NOMO-1 treated with dmso at 0.1 percent for 144 hours (cell line): ENCODE measurements around the gene MRPL44.
A peak's percentile ranks its signal among the peaks of the same experiment; 100 is the strongest.
"Not testable (repeated sequence)": the region's sequence is repeated elsewhere in the genome, so short reads cannot be mapped to it uniquely, and the experiment has no call there.

ENCODE experiments used
- DNase-seq: peaks from one replicate; lab custom pipeline; 2025; ENCODE audit not compliant: unreplicated experiment; lab: John Stamatoyannopoulos, UW

The MRPL44 gene

DNA sequence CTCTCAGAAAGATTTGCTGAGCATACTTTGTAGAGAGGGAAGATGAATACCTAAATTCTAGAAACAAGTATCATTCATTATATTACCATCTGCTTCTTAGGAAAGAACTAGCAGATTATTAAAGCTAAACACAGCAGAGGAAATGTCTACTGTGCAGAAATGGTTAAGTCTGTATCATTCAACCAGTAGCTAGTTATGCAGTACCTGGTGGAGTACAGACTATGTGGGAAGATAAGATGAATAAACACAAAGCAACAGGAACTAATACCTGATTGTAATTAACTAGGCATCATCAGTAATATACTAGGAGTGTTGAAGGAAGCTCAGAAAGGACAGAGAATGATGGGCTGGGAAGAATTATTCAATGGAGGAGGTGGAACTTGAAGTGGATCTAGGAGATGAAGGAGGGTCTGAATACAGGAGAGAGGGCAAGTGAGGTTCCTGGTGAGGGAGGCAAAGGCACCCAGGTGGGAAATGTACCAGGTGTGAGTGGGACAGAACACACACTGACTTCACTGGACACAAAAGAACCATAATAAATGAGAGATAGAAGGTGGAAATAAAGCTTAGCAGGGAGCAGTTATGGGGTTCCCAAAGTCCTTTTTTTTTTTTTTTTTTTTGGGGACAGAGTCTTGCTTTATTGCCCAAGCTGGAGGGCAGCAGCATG is 21.7 kb upstream of the MRPL44 start:
- no peak for DNase-seq

DNA sequence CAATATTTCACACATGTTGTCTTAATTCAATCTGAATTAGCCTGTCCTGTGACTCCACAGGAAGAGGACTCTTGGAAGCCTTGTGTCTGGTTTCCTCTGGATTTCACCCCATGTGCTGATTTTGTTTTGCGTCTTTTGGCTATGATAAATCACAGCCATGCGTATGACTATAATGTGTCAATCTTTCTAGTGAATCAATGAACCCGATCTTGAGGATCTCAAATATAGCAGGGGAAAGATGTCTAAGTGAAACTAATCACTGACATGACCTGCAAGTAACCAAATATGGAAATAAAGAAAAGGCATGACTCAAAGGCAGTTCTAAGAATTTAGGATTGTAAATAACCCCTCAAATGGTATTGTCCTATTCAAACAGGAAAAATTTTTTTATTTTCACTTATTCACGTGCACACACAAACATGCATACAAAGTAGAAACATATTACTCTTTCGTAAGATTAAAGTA is 20.4 kb upstream of the MRPL44 start:
- no peak for DNase-seq

DNA sequence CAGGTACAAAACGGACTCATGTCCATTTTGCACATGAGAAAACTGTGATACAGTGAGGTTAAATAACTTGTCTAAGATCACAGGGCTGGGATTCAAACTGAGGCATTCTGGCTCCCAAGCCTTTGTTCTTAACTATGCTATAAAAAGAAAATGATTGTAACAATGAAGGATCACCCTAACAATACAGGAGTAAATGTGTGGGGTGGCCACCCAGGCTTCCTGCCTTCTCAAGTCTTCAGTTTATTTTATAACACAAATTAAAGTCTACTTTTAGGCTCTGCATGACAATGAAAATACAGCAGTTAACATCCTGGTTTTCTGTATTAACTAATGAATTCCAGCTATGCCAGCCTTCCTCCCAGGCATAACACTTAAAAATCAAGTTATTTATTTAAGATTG is 19.7 kb upstream of the MRPL44 start:
- no peak for DNase-seq

DNA sequence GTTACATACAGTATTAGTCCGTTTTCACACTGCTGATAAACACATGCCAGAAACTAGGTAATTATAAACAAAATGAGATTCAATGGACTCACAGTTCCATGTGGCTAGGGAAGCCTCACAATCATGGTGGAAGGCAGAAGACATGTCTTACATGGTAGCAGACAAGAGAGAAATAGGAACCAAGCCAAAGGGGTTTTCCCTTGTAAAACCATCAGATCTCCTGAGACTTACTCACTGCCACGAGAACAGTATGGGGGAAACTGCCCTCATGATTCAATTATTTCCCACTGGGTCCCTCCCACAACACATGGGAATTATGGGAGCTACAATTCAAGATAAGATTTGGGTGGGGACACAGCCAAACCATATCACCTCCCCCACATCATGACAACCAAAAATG is 17.8 kb upstream of the MRPL44 start:
- not testable (repeated sequence) for DNase-seq

DNA sequence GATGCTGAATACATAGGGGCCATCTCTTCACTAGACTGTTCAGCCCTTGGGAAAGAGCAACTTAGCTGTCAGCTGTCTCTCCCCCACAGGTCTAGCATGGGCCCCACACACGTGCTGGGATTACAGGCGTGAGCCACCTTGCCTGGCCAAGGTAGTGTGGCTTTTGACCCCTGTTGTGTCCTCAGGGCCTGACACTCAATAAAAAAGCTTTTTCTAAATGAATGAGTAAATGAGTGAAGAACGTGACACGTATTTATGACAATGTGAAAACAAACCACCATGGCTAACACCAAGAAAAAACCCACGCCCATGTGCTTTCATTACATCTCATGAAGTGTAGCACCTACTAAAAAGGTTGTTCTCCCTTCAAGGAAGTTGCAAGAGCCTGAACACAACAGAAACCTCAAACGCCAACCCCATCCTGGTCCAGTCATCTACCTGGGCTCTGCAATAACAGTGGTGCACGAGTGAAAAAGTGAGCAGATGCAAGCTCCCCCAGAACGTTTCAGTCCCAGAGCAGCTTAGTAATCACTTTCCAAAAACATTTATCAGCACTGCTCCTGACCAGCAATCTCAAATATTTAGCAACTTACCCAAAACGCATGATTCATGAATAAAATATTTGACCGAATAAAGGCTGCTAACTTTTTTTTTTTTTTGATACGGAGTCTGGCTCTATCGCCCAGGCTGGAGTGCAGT is 15.5 kb upstream of the MRPL44 start:
- DNase-seq, result no peak

DNA sequence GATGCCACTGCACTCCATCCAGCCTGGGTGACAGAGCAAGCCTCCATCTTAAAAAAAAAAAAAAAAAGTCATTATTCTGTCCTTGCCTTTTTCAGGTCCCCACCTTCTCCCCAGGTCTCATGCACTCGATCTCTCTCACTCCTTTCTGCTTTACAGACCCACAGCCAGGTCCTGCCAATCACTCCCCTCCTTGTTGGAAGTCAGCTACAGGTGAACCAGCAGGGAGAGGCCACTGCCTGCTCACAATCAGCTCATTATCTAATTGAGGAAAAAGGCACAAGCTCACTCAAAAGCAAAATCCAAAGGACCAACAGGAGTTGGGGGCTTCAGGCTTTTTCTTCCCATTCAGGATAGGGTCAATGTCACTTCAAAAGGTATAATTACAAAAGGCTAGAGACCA is 14.1 kb upstream of the MRPL44 start:
- DNase-seq, result no peak

DNA sequence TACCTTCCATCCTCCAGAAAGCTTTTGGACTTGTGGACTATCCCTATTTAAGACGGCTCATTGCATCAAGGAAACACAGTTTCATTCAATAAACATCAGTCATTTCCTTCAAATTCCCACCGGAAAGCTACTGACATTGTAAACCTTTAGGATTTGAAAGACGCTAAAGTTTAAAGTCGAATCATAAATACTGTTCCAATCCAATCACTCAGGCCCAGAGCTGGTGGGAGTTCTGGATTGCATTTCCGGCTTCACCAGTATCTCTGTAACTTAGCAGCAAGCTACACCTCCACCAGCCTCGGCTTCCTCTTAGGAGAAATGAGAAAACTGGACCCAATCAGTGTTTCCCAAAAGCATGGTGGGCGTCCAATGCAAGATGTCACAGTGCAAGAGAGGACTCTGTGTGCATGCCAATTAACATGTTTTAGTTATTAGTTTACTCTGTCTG is 13.7 kb upstream of the MRPL44 start:
- no peak for DNase-seq

DNA sequence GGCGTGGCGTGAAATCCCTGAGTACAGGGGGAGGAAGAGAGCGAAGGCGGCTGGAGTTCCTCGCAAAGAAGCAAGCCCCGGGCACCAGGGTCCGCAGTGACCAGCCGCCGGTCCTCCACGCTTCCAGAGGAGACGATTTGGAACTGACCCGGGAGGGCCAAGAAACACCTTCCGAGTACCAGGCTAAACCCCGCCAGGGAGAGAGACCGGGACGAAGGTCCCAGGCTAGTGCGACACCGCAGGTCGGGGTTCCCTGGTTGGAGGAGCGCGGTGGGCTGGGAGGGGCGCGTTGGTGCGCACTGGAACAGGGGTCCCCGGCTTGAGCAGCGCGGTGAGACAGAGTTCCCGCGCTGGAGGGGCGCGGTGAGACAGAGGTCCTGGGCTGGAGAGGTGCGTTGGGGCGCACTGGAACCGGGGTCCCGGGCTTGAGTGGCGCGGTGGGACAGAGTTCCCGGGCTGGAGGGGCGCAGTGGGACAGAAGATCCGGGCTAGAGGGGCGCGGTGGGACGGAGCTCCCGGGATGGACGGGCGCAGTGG is 13.0 kb upstream of the MRPL44 start:
- no peak for DNase-seq

DNA sequence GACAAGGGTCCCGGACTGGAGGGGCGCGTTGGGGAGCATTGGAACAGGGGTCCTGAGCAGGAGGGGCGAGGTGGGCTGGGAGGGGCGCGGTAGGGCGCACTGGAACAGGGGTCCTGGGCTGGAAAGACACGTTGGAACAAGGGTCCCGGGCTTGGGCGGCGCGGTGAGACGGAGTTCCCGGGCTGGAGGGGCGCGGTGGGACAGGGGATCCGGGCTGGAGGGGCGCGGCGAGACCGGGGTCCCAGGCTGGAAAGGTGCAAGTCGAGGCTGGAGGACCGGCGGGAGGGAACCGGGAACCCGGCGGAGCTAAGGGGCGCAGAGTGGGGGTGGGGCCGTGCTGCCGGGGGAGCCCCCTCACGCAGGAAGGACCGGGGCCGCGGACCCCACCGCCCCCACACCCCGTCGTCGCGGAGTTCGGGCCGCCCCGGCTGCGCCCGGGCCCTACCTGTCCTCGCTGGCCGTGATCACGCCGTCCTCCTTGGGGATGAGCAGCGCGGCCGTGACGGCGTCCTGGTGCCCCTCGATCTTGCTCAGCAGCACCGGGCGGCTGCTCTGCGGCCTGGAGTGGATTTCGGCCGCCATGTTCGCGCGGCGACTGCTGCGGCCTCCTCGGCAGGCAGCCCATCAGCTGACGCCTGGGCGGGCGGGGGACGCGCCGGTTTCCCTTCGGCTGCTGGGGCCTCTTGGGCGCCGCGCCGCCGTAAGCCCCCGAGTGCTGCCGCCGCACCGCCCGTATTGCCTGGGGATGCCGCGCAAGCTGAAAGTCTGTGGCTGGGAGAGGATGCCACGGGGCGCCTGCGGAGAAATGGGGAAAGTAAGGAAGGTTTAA is 12.3 kb upstream of the MRPL44 start, which contains the start of gene WDFY1:
TSS of gene WDFY1 (minus strand) at position 633 of the 829 bp plus-strand sequence. CDS start at position 582, 51 bp downstream.
- DNase-seq, result peak; percentile 77

DNA sequence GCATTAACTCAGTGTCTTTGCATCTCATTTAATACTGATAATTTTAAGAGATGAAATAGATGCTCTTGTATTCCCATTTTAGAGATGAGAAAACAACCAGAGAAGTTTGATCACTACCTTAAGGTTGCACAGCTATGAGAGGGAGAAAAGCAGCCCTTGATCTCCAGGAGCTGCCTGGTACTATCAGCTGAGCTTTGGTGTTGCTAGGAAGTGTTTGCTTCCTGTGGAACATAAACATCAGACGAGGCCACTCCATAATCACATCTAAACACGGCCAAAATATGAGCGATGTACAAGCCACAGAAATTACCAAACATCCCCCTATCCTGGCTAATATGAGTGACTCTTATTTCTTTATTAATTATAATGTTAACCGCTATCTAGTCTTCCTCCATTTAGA is 11.5 kb upstream of the MRPL44 start:
- DNase-seq, result no peak

DNA sequence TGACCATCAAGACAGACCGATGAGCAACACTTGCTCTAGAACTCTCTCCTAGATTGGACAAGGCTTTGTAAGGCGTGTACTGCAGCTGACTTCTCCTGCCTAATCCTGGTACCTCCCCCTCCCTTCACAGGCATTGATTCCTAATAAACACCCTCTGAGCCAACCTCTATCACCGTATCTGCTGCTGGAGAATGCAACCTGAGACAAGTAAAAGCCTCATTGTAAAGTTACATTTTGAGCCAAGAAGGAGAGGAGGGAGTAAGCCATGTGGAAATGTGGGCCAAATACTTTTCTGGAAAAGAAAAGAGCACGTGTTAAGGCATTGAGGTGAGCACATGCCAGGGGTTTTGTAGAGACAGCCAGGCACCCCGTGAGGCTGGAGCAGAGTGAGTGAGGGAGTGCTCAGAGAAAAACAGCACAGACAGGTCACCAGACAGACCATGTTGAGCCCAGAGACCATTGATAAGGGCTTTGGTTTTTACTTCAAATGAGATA is 9.5 kb upstream of the MRPL44 start:
- DNase-seq, result no peak

DNA sequence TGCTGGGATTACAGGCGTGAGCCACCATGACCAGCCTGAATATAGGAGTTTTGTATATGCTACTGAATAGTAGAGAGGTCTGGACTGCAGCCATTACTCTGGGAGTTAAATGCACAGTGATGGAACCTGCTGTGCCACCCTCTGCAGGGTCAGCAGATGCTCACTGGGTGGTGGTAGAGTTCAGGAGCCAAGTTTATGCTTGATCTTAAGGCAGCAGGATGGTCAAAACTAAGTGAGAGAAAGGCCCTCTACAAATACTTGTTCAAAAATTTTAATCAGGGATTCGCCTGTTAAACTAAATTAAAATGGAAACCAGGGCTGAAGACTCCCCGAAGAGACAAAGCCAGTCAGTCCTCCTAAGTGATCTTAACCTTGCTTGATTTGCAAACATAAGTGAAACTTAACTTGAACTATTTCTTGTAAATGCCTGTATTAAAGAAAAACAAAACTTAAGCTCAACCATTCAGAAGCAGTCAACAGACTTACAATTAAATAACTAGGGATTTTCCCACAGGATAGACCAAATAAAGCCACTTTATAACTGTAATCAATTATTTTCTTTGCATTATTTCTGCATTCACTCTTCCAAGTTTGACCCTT is 7.9 kb upstream of the MRPL44 start:
- DNase-seq, result no peak

DNA sequence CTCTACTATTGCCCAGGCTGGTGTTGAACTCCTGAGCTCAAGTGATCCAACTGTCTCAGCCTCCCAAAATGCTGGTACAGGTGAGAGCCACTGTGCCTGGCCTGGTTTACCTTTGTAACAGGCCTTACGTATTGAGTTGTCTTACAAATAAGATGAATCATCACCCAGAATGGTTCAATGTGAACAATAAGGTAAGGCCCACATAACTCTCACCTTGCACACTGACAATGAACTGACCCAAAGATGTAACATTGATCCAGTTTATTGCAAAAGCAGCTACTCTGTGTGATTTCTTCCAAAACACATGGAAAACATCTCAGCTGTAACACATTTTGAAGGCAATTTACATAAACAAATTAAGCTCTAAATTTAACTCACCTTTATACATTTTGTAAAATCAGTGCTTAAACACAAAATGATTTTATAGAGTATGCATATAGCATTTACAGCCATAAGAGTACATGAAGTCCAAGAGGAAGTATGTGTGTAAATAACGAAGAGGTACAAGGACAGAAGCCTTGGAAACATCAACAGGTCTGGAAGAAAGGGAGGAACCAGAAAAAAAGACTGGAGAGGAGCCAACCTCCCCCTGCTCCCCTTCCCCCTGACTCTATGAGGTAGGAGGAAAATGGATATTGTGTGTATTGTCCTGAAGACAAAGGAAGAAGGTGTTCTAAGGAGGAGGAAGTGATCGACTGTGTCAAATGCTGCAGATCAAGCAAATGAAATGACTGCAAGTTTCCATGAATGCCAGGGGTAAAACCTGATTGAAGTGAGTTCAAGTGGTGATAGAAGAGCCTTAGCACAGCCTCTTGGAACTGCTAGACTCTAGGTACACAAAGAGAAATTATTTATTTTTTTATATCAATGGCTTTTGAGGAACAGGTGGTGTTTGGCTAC is 6.6 kb upstream of the MRPL44 start:
- no peak for DNase-seq

DNA sequence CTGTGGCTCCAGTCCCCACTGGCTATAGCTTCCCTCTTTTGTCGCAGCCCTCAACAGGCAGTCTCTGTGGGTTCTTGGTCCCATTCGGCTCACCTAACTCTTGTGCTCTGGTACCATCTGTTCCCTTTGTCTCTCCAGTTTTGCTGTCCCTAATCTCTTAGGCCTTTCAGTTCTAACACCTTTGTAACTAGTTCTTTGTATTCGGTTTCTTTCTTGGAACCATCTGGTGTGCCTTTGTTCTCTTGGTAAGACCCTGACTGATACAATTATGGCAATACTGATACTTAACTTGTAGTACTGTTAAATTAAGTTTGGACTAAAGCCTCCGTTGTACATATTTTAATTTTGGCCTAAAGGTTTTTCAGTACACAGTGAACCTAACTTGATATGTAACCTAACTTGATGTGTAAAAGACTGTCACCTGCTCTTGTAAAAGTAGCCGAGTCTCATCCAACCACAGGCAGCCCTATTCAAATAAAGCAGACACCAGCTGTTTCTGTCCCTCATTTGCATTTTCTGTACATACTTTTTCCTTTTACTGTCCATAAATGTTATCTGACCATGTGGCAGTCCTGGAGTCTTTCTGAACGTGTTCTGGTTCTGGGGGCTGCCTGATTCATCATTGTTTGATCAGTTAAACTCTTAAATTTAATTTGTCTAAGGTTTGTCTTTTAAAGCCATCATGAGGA is 4.8 kb upstream of the MRPL44 start:
- DNase-seq, result no peak

DNA sequence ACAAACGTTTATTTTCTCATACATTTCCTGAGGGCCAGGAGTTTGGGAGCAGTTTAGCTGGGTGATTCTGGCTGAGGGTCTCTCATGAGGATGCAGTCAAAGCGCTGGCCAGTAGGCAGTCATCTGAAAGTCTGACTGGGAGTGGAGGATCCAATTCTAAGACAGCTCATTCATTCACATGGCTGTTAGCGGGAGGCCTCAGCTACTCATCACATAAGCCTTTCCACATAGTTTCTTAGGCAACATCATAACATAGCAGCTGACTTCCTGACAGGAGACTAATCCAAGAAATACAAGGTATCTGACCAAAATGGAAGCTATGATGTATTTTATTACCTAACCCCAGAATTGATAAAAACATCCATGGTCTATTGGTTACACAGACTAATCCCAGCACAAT is 2.9 kb upstream of the MRPL44 start:
- DNase-seq, result no peak

DNA sequence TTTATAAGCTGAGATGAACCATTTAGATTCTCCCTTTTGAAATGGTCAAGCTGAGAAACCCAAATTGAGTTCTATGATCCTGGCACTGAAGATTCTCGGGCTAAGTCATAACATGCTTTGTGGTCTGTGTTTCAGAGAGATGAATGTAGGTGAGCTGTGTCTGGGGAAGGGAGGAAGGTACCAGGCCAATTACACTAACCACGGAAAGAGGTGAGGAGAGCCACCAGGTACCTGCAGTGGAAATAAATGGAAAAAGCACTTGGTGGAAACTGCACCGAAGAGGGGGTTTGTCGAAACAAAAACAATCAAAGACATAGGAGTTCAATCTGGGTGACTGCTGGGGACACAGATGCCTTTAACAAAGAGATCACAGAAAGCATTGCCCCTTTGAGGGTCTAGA is 963 bp upstream of the MRPL44 start:
- DNase-seq, result no peak

DNA sequence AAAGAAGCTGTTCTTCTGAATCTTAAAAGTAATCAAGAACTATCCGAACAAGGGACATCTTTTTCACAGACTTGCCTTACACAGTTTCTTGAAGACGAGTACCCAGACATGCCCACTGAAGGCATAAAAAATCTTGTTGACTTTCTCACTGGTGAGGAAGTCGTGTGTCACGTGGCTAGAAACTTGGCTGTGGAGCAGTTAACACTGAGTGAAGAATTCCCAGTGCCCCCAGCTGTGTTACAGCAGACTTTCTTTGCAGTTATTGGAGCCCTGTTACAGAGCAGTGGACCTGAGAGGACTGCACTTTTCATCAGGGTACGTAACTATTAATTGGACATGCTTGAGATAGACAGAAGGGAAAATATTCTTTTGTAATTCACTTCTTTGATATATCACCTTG is 2.4 kb downstream of the MRPL44 start:
- DNase-seq, result no peak

DNA sequence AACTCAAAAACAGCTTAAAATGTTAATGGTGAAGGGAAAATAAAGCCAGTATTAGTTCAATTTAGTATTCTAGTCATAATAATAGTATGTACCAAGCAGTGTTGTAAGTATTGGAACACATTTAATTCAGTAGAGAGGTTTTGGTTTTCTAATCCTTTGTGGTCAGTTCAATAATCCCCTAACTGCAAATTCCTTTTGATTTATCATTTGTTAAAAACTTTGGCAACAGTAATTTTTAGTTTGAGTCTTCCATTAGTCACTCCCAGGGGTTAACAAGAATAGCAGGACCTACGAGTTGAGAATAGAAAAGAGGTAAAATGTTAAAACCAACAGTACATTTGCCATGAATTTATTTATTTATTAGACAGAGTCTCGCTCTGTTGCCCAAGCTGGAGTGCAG is 10.7 kb downstream of the MRPL44 start:
- DNase-seq, result no peak

DNA sequence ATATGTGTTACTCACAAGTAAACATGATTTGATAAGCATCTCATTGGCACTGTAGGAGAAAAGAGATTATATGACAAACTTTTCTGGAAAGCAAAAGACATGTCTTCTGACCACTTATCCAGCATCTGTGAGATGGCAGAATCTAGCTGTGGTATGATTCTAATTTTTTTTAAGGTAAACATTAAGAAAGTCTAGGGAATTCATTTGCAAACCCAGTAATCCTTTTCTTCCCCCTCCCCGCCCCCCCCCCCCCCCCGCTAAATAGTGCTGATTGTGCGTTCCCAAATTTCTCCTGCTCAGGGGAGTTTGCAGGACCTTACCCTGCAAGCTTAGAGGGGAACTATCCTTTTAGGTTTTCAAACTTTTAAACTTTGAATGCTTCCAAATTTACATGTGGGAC is 12.1 kb downstream of the MRPL44 start:
- DNase-seq, result no peak
